Ishikawa (cell line): ENCODE results near the gene CDX2.

Experiments
- CEBPB ChIP-seq: IDR thresholded peaks from 2 replicates; pipeline ENCODE4 v1.6.1; 2012
- CREB1 ChIP-seq: IDR thresholded peaks from 2 replicates; pipeline ENCODE4 v1.6.1; 2012; ENCODE audit warnings: low read depth
- EGR1 ChIP-seq: IDR thresholded peaks from 2 replicates; pipeline ENCODE4 v1.6.1; 2012
- EP300 ChIP-seq: IDR thresholded peaks from 2 replicates; pipeline ENCODE4 v1.6.1; 2012; ENCODE audit warnings: borderline replicate concordance
- FOXM1 ChIP-seq: IDR thresholded peaks from 2 replicates; pipeline ENCODE4 v1.6.1; 2012; ENCODE audit warnings: low read depth, borderline replicate concordance
- NFIC ChIP-seq: IDR thresholded peaks from 2 replicates; pipeline ENCODE4 v1.6.1; 2012
- RAD21 ChIP-seq: IDR thresholded peaks from 2 replicates; pipeline ENCODE4 v1.6.1; 2012; ENCODE audit warnings: low read depth
- REST ChIP-seq: IDR thresholded peaks from 2 replicates; pipeline ENCODE4 v1.6.1; 2012; ENCODE audit warnings: low read depth, mild to moderate bottlenecking
- TAF1 ChIP-seq: IDR thresholded peaks from 2 replicates; pipeline ENCODE4 v1.6.1; 2012; ENCODE audit warnings: low read depth, mild to moderate bottlenecking
- TCF12 ChIP-seq: IDR thresholded peaks from 2 replicates; pipeline ENCODE4 v1.6.1; 2012; ENCODE audit warnings: low read depth
- TEAD4 ChIP-seq: IDR thresholded peaks from 2 replicates; pipeline ENCODE4 v1.6.1; 2012
- USF1 ChIP-seq: IDR thresholded peaks from 2 replicates; pipeline ENCODE4 v1.6.1; 2012
- YY1 ChIP-seq: IDR thresholded peaks from 2 replicates; pipeline ENCODE4 v1.6.1; 2012; ENCODE audit warnings: low read depth
- ZBTB7A ChIP-seq: IDR thresholded peaks from 2 replicates; pipeline ENCODE4 v1.6.1; 2012; ENCODE audit warnings: low read depth
- TF ChIP-seq, protein P1 (sequence below): IDR thresholded peaks from 2 replicates; pipeline ENCODE4 v1.6.1; 2012

CDX2 gene

GRCh38 chr13:27973291-27973690 lies 4.2 kb upstream of the CDX2 start:
- TF ChIP-seq ZBTB7A (no peak), TAF1 (no peak), REST (no peak), EP300 (no peak), NFIC (no peak), FOXM1 (no peak), CREB1 (no peak), USF1 (no peak), TCF12 (no peak), YY1 (no peak), TEAD4 (no peak), CEBPB (no peak), RAD21 (no peak), EGR1 (no peak)
- TF ChIP-seq, protein P1, sequence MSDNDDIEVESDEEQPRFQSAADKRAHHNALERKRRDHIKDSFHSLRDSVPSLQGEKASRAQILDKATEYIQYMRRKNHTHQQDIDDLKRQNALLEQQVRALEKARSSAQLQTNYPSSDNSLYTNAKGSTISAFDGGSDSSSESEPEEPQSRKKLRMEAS, result no peak

- no peak for TF ChIP-seq ZBTB7A
- no peak for TF ChIP-seq YY1
- no peak for TF ChIP-seq FOXM1
- TF ChIP-seq NFIC, result no peak
- no peak for TF ChIP-seq CREB1
- no peak for TF ChIP-seq CEBPB
- no peak for TF ChIP-seq RAD21
- no peak for TF ChIP-seq EP300
- no peak for TF ChIP-seq REST
- no peak for TF ChIP-seq TCF12
Measured at GRCh38 chr13:27972478-27972820, 3.3 kb upstream of the CDX2 start.

- TF ChIP-seq EP300 (no peak), ZBTB7A (no peak), EGR1 (no peak), YY1 (no peak), TCF12 (no peak), USF1 (no peak), CREB1 (no peak), NFIC (no peak), CEBPB (no peak), TAF1 (no peak), TEAD4 (no peak), REST (no peak), FOXM1 (no peak), RAD21 (no peak)
- TF ChIP-seq, protein P1, result no peak
Measured at GRCh38 chr13:27971776-27972477, 2.8 kb upstream of the CDX2 start.

DNA sequence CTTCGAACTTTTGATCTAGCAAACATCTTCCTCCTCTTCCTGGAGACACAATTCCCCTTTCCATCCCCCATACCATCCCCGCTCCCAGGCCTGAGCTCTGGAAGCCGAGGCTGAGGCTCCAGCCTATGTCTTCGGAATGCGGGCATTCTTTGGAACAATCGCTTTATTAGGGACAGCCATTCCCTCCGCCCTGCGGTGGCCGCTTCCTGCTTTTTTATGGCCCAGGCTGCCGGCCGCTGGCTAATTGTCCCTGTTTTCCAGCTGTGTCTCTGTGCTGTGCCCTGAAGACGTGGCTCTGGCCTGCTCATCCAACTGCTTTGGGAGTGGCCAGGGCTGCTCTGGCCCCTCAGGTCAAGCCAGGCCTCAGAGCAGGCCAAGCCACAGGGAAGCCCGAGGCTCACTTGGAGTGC lies 2.1 kb upstream of the CDX2 start:
- TF ChIP-seq EP300 (no peak), YY1 (no peak), FOXM1 (no peak), ZBTB7A (no peak), CEBPB (no peak), TEAD4 (no peak), CREB1 (no peak), EGR1 (no peak), TCF12 (no peak)
- TF ChIP-seq, protein P1, result no peak
